ENCODE data around the gene SERPINH1.

SERPINH1 gene

DNA sequence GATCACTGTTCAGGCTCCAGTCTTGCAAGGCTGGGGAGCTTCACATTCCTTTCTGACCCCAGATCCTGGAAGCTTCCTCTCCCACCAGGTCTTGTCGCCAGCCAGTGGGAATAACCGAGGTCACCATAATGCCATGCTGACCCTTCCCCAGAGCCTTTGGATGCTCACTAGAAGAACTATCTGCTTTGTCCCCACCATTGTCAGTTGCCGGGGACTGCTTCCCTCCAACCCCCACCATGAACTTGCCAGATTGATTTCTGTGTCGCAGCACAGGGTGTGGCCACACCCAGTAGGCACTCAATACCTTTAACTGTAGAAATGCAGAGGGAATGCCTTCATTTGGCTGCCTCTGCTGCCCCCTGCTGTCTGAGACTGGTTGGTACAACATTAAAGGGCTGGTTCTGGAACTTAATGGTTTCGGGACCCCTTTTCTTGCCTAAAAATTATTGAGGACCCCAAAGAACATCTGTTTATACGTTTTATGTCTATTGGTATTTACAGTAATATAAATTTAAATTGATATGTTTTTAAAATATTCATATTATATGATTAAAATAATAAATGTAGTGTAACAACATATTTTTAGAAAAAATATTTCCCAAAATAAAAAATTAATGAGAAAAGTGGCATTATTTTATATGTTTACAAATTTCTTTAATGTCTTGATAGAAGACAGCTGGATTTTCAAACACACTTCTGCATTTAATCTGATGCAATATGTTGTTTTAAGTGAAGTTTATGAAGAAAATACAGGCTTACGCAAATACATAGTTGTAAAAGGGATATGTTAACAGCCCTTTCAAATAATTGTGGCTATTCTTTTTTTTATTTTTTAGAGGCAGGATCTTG is 29.6 kb upstream of the SERPINH1 start:
- peak; percentile 44 for DNase-seq (ENCODE audit: low spot score)

DNA sequence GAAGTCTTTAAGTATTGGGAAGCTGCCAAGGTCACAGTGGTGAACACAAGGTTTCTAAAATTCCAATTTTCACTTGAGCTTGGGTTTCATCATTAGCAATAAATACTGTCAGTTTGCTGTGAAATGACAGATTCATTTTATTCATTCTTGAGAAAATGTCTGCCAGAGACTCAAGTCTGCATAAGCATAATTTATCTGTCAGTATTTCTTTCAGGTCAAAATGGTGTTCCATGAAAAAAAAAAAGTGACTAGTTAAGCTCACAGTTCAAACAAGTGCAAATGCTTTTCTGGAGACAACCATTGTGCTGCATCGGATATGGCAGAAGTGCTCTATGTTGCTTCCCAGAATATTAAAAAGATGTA is 28.2 kb upstream of the SERPINH1 start:
- DNase-seq (ENCODE audit: low spot score): no peak

DNA sequence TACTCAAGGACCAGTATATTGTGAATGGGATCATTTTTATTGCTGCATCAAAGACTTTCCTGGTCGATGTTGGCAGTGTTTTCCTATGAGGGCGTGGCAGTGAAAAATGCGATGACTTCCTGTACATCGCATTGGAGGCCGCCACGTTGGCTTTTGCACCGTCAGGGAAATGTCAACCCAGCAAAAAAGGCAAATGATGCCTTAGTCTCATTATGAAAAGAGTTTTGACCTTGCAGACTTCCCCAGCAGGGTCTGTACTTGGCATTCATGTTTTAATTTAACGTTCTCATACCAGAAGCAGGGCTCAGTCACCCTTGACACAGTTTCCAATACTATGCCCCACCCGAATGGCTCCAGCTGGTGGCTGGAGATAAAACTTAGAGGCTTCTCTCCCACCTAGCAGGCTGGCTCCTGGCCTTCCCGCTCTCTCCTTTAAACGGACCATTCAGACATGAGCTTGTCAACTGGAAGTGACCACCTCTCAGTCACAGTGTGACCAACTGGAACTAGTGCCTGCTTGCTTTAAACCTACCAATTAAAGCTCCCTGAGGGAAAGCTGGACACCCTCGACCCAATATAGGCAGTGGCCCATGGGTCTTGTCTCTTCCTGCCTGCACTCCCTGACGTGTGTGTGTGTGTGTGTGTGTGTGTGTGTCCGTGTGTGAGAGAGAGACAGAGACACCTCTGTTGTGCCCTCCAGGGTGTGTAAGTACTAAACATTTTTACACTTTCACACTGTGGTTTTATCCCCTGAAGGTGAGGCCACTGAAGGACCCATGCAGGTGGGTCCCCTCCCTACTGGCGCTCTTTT is 27.6 kb upstream of the SERPINH1 start:
- DNase-seq (ENCODE audit: low spot score): no peak

DNA sequence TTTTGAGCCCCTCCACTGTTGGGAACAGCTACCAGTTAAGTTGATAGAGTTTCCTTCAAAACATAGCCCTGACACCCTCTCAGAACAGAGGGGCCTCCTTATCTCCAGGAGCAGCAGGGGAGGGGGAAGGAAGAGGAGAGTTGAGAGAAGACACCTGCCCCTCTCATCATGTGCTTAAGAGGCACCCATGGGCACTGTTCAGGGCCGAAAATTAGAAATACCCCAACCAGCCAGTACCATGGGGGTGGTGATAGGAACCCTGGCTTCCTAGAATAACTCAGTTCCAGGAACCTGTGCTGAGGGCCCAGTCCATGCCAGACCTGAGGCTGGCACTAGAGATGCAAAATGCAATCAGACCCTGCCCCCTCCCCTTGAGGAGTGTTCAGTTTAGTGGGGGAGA is 27.0 kb upstream of the SERPINH1 start:
- no peak for DNase-seq (ENCODE audit: low spot score)

DNA sequence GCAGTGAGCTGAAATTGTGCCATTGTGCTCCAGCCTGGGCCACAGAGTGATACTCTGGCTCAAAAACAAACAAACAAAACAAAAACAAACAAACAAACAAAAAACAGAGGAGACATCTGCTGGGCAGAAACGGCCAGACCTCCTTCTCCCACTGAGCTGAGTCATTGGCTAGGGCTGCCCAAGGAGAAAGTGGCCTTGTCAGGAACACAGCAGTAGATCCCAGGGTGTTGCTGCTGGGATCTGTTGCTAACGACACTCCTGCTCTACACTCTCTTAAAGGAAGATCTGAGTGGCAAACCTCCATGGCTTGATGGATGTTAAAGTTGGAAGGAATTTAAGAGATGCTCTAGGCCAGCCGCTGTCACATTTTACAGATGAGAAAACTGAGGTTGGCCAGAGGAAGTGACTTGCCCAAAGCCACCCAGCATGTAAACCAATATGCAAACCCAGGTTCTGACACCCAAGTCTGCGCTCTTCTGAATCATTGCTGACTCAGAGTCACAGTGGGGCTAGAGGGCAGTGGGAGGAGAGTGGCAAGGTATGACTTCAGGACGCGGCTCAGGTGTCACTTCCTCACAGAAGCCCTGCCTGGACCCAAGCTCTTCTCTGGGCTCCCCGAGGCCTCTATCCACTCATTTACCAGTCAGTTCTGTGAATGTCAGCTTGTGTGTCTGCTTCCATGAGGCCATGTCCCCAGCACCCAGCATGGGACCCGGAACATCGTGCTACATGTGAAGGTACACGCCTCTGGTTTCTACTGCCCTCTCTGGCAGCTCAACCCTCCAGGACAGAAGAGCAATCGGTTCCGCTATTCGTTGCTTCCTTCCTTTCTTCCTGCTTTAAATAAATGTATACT is 25.0 kb upstream of the SERPINH1 start:
- no peak for DNase-seq (ENCODE audit: low spot score)

DNA sequence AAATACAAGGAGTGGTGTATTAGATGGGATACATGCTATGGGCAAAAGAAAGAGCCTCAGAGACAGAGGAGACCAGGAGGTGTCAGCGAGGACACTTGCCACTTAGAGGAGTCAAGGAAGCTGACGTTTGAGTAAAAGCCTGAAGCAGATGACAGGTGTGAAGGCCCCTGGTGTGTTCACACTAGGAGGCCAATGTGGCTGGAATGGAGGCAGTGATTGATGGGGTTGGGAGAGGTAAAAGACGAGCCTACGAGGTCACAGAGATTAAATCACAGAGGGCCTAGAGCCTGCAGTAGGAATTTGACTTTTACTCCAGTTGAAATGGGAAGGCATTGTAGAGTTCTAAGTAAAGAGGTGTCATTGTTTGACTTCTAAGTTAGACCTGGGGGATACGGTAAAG is 24.3 kb upstream of the SERPINH1 start:
- no peak for DNase-seq (ENCODE audit: low spot score)

DNA sequence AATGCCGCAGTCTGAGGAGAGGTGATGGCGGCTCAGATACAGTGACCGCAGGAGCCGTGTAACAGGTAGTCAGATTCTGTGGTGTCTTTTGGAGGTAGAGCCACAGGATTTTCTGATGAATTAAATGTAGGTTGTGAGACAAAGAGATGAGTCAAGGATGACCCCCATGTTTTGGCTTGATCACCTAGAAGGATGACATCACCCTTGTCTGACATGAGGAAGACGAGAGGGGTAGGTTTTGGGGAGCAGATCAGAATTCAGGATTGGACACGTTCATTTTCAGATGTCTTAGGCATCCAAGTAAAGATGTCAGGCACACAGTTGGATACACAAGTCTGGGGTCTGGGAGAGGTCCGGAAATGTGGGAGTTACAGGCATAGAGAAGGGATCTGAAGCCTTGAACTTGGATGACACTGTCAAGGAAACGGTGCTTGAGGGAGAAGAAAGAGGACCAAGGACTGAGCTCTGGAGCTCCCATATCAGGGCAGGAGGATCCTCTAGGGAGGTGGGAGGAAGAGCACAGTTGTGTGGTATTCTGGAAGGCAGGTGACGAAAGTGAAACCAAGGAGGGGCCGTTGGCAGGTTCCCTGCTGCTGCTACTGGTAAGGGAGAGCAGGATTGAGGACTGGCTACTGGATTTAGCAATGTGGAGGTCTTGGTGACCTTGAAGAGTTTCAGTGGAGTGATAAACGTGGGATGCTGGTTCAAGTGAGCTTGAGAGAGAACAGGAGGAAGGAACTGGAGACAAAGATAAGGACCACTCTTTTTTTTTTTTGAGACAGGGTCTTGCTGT is 23.7 kb upstream of the SERPINH1 start:
- no peak for DNase-seq (ENCODE audit: low spot score)

DNA sequence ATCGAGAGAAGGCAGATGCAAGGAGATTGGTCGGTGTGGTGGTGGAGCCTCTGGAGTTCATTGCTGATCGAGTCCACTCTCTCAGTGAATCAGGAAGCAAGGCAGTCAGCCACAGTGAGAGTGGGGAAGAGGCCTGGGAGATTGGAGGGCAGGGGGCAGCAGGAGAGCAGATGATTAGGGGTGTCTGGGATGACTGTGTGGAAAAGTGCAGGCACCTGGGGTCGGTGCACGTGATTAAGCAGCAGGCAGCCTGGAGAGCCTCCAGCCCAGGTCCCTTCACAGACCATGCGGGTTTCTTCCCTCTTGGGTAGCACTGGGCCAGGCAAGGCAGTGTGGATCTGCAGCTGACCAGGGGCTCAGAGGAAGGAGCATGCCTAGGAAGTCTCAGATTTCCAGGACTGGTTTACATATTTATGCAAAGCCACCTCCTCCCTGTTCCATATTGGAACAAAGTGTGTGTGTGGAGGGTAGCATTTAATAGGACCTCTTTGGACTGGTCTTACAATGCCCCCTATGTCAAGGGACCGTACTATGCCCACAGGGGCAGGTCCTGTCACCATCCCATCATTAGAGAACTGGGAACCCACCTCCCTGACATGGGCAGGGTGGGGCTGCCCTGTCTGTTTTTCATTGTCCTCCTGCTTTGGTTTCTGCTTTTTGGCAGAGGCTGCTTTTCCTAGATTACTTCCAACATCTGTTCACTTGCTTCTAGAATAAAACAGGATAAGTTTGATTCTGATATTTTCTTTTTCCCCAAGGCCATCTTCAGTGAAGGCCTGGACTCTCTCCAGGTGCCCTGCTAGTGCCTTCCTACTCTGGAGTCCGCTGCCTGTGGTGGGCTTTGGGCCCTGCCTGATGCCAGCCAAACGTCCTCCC is 22.4 kb upstream of the SERPINH1 start:
- no peak for DNase-seq (ENCODE audit: low spot score)

DNA sequence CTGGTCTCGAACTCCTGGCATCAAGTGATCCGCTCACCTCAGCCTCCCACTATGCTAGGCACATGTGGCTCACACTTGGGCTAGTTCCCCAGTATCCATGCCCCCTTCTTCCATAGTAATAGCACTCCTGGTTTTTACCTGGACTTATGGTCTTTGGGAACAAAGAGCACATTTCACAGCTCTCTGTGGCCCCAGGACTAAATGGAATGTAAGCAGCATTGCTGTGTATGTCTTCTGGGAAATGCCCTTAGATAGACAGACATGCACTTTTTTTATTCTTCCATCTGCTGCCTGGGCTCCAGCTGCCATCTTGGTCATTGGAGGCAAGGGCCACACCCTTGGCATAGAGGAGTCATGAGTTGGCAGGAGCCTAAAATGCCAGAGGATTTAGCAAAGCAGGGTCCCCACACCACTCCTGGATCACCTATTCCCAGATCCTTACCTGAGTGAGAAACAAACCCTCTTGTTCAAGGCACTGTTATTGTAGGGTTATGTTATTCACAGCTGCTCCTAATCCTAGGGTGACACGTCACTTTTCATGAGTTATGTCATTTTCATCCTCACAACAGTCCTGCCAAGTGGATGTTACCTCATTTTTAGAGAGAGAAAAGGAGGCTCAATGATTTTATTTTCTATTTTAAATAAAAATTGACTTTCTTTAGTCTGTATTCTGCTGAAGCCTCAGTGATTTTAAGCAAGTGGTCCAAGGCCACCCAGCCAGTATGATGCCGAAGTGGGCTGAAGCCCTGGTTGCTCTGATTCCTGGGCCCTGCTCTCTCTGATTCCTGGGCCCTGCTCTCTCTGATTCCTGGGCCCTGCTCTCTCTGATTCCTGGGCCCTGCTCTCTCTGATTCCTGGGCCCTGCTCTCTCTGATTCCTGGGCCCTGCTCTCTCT is 20.6 kb upstream of the SERPINH1 start:
- no peak for DNase-seq (ENCODE audit: low spot score)

DNA sequence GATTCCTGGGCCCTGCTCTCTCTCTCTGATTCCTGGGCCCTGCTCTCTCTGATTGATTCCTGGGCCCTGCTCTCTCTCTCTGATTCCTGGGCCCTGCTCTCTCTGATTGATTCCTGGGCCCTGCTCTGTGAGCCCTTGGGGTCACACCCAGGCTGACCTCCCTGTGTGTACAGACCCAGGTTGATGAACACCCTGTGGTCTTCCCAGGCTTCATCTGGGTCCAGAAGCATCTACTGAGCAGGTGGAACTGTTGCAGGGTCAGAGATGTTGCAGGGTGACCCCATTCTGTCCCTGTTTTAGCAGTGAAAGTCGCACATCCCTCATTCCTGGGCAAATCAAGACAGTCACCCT is 20.0 kb upstream of the SERPINH1 start:
- DNase-seq (ENCODE audit: low spot score): no peak

DNA sequence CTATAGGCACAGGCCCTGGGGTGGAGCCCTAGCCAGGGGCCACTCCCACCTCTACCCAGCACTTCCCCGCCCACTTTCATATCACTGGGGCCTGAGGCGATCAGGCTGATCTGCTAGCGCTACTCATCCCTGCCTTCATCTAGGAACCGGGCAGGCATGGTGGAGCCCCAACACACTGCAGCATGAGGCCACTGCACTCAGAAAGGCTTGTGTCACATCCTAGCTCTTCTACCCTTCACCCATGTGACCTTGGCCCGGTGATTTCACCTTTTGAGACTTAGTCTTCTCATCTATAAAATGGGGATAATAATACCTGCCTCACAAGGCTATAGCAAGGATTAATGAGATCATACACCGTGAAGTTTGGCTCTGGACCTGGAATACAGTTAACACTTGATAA is 18.2 kb upstream of the SERPINH1 start:
- DNase-seq (ENCODE audit: low spot score): no peak

DNA sequence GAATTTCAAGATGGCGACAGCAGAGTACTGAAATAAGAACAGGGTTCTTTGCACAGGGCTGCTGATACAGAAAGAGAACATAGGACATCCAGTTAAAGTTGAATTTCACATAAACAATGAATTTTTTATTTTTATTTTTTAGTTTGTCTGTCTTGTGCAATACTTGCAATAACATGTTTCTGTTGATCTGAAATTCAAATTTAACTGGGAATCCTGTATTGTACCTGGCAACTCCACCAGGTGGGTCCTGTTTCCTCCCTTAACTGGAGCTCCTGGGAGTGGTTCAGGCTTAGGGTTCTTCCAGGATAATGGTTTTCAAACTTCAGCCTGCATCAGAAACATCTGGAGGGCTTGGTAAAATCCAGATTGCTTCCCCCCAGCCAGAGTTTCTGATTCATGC is 14.9 kb upstream of the SERPINH1 start:
- DNase-seq (ENCODE audit: low spot score): no peak

DNA sequence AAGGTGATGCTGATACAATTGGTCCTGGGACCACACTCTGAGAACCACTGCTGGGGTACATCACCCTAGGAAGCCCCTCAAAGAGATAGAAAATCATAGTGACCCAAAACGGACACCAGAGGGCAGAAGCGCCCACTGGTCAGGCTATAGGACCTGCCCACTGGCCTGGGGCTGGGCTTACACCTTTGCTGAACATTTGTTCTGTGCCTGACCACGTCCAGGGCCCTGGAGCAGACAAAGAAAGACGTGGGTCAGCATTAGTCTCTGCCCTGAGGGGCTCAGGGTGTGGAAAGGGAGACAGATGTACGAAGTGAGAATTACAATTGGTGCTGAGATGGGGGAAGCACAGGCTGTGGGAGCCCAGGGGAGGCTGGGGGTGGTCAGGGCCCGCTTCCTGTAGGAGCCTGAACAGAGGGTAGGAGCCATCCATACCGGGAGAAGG is 14.4 kb upstream of the SERPINH1 start:
- DNase-seq (ENCODE audit: low spot score): peak; percentile 35

DNA sequence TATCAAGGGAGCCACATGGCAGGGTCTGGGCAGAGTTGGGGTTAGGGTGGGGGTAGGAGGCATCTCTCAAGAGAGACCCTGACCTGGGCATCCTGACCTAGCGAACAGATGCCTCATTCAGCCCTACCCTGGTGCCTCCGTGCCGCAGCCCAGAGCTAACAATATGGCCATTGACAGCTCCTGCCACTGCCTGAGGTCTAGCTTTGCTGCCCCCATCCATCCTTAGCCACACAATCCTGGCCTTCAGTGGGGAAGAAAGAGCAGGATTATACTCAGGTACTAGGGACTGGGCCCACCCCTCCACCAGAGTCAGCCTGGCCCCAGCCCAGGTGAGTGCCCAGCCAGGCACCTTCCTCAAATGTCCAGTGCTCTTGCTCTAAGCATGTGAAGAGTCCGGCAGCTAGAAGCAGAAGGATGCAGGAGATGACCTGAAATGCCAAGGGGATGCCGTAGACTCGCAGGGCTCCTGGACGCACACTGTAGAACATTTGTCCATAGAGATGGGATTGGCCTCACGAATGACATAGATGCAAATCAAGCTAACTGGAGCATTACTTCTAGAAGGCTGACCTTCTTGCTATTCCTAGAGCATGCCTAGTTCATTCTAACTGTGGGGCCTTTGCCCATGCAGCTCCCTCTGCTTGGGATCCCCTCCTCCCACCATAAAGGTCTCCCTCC is 13.3 kb upstream of the SERPINH1 start:
- DNase-seq (ENCODE audit: low spot score): no peak

DNA sequence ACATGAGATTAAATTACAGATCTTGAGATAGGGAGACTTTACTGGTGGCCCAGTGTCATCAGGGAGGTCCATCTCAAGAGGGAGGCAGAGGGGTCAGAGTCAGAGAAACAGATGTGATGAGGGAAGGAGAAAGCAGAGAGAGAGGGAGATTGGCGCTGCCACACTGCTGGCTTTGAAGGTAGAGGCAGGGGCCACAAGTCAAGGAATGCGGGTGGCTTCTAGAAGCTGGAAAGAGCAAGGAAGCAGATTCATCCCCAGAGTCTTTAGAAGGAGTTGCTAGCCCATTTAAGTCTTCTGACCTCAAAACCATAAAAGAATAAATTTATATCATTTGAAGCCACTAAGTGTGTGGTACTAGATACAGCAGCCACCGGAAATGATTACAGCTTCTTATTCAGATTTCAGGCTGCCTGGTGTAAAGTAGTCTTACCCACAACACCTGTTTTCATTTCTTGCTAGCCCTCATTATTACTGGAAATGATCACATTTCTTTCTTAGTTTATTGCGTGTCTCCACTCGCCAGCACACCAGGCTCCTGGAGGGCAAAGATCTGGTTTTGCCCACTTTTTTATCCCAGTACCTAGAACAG is 12.6 kb upstream of the SERPINH1 start:
- no peak for DNase-seq (ENCODE audit: low spot score)

DNA sequence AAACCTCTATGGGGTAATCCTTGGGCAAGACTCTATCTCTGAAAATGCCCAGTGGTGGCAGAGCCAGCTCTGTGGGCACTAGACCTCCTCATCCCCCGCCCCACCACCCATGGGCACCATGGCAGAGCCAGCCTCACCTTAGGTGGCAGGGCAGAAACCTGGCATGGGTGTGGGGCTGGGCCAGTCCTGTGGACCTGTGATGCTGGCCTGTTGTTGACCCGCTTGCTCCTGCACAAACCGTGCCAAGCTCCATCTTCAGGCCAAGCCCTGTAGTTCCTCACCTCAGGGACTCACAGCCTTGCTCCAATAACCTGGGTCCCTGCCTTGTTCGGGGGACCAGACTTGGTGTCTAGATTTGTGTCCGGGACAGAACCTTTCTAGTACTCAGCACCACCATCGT is 8.9 kb upstream of the SERPINH1 start:
- DNase-seq (ENCODE audit: low spot score): no peak

DNA sequence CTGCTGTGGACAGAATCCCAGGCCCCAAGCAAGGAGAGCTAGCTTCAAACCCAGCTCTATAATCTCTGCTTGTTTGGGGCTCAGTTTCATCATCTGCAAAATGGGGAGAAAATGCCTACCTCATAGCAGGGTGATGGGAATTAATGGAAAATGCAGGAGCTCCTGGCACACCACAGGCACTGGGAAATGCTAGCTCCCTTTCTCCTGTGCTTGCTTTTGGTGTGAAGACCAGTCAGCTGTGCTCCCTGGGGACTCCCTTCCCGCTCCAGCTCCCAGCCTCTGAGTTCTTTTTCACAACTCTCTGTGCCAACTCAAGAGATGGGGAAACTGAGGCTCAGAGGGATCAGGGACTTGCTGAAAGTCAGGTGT is 8.2 kb upstream of the SERPINH1 start:
- DNase-seq (ENCODE audit: low spot score): no peak

DNA sequence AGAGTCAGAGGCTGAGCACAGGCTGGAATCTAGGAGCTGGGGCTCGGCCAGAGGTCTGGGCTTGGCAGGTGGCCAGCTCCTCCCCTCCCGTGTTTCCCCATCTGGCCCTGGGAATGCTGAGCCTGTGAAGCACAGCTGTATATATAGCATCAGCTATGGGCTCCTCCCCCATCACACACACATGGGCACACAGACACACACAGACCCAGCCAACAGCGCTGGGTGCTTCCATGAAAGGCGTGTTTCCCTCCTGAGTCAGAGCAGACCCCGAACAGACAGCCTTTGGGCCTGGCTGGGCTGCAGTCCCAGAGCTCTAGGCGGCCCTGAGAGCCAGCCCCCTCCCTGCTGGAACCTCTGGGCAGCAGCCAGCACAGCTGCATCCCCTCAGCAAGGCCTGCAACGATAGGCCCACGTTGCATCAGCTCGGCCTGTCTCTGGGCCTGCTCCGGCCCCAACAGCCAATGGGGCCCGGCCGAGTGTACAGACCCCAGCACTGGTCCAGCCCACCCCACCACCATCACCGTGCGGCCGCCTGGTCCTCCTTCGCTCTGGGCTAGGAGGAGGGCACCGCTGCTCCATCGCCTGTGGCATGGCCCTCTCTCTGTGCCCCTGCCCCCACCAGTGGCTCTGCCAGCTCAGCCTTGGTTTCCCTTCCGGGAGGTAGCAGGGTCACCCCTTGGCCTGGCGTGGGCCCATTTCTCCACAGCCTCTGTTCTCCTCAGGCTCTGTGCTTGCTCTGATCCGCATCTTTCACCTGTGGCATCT is 7.6 kb upstream of the SERPINH1 start:
- peak; percentile 97 for DNase-seq (ENCODE audit: low spot score)
